ENCODE data around the gene TMEM79. TPM values are rescaled to one million over a fixed set of nuclear protein-coding genes. Genes with fewer than 3 reads are reported as not detected.

Gene TMEM79
- total and polyA plus RNA-seq, 3 donors from 2014 or later, result 4.6 to 5.3 (median 5.3) TPM

DNA sequence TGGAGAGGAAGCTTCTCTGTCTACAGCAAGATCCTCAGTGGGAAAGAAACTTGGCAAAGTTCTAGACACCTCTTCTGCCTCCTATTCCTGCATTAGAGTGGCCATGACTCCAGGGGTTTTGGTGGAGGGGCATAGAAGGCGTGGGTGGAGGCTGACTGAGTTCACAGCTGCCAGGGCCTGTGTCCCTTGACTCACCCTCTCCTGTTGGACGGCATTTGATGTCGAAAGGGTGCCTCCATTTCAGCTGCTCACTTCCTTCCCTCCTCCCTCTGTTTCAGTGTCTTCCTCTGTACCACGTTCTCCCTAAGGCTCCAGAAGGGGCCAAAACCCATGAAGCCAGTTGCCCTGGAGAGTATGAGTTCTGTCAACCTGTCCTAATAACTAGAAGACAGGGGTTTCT lies 632 bp downstream of the TMEM79 start:
- TF ChIP-seq, protein P1, sequence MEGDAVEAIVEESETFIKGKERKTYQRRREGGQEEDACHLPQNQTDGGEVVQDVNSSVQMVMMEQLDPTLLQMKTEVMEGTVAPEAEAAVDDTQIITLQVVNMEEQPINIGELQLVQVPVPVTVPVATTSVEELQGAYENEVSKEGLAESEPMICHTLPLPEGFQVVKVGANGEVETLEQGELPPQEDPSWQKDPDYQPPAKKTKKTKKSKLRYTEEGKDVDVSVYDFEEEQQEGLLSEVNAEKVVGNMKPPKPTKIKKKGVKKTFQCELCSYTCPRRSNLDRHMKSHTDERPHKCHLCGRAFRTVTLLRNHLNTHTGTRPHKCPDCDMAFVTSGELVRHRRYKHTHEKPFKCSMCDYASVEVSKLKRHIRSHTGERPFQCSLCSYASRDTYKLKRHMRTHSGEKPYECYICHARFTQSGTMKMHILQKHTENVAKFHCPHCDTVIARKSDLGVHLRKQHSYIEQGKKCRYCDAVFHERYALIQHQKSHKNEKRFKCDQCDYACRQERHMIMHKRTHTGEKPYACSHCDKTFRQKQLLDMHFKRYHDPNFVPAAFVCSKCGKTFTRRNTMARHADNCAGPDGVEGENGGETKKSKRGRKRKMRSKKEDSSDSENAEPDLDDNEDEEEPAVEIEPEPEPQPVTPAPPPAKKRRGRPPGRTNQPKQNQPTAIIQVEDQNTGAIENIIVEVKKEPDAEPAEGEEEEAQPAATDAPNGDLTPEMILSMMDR (IDR thresholded peaks at IDR 0.05), result no peak
- no peak for TF ChIP-seq POLR2A (IDR thresholded peaks at IDR 0.05)
- Histone ChIP-seq H3K27ac (no peak overlapping the region), H3K36me3 (ENCODE audit: low read depth, missing control alignments) (no peaks in the 10 kb centered on the region), H3K9me3 (no peaks in the 10 kb centered on the region), H3K4me3 (no peak overlapping the region), H3K27me3 (no peaks in the 10 kb centered on the region), H3K4me1 (peaks cover 20% of the 10 kb centered on the region)
- DNase-seq, result no peak
- intact Hi-C loops (cut with DNase I; ENCODE audit: low total_unique reads), result no loop called here
- WGBS, 2 donors, result 85% methylated on average over 4 of the region's 4 CpGs

DNA sequence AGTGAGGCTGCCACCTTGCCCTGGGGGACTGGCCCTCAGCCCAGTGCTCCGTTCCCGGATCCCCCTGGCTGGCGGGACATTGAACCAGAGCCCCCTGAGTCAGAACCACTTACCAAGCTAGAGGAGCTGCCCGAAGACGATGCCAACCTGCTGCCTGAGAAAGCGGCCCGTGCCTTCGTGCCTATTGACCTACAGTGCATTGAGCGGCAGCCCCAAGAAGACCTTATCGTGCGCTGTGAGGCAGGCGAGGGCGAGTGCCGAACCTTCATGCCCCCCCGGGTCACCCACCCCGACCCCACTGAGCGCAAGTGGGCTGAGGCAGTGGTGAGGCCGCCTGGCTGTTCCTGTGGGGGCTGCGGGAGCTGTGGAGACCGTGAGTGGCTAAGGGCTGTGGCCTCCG lies 1.3 kb downstream of the TMEM79 start:
- TF ChIP-seq, protein P1 (IDR thresholded peaks at IDR 0.05), result no peak
- no peak for TF ChIP-seq POLR2A (IDR thresholded peaks at IDR 0.05)
- Histone ChIP-seq H3K27ac (no peak overlapping the region), H3K4me3 (no peak overlapping the region), H3K4me1 (peaks cover 20% of the 10 kb centered on the region), H3K9me3 (no peaks in the 10 kb centered on the region), H3K27me3 (no peaks in the 10 kb centered on the region), H3K36me3 (ENCODE audit: low read depth, missing control alignments) (no peaks in the 10 kb centered on the region)
- 70 to 92% methylated on average over 5 to 21 of the region's 21 CpGs for WGBS, 2 donors
- intact Hi-C loops (cut with DNase I; ENCODE audit: low total_unique reads), result no loop called here
- DNase-seq, result no peak

DNA sequence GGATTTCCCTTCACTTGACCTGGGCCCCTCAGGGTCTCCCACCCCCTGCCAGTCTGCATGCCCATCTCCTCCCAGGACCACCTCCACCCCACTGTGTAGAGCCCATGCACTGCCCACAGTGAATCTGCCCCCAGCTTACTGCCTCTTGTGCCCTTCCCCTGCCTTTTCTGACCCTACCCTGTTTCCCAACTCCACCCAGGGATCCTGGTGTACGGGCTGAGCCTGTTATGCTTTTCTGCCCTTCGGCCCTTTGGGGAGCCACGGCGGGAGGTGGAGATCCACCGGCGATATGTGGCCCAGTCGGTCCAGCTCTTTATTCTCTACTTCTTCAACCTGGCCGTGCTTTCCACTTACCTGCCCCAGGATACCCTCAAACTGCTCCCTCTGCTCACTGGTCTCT lies 1.9 kb downstream of the TMEM79 start:
- DNase-seq, result no peak
- Histone ChIP-seq H3K4me3 (no peak overlapping the region), H3K36me3 (ENCODE audit: low read depth, missing control alignments) (no peaks in the 10 kb centered on the region), H3K4me1 (peaks cover 18% of the 10 kb centered on the region), H3K27ac (no peak overlapping the region), H3K9me3 (no peaks in the 10 kb centered on the region), H3K27me3 (no peaks in the 10 kb centered on the region)
- 94 to 96% methylated on average over 8 of the region's 8 CpGs for WGBS, 2 donors
- intact Hi-C loops (cut with DNase I; ENCODE audit: low total_unique reads), result no loop called here
- no peak for TF ChIP-seq POLR2A (IDR thresholded peaks at IDR 0.05)
- TF ChIP-seq, protein P1 (IDR thresholded peaks at IDR 0.05), result no peak

DNA sequence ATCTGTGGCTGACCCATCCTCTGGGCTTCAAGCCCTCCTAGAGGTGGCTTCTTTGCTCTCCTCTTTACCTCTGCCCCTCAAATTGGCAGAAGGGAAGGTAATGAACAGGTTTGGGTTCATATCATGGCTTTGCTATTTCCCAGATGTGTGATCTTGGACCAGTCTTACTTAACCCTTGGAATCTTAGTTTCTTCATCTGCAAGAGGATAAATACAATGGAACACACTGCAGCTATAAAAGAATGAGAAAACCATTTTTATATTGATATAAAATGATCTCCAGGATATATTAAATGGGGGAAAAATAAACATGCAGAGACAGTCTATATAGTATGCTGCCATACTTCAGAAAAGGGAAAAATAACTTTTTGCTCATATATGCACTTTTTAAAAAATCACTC lies 5.7 kb downstream of the TMEM79 start:
- TF ChIP-seq, protein P1 (IDR thresholded peaks at IDR 0.05), result no peak
- Histone ChIP-seq H3K4me3 (no peak overlapping the region), H3K9me3 (no peaks in the 10 kb centered on the region), H3K27ac (no peak overlapping the region), H3K4me1 (peaks cover 4% of the 10 kb centered on the region), H3K27me3 (no peaks in the 10 kb centered on the region), H3K36me3 (ENCODE audit: low read depth, missing control alignments) (no peaks in the 10 kb centered on the region)
- intact Hi-C loops (cut with DNase I; ENCODE audit: low total_unique reads), result no loop called here
- DNase-seq, result no peak

DNA sequence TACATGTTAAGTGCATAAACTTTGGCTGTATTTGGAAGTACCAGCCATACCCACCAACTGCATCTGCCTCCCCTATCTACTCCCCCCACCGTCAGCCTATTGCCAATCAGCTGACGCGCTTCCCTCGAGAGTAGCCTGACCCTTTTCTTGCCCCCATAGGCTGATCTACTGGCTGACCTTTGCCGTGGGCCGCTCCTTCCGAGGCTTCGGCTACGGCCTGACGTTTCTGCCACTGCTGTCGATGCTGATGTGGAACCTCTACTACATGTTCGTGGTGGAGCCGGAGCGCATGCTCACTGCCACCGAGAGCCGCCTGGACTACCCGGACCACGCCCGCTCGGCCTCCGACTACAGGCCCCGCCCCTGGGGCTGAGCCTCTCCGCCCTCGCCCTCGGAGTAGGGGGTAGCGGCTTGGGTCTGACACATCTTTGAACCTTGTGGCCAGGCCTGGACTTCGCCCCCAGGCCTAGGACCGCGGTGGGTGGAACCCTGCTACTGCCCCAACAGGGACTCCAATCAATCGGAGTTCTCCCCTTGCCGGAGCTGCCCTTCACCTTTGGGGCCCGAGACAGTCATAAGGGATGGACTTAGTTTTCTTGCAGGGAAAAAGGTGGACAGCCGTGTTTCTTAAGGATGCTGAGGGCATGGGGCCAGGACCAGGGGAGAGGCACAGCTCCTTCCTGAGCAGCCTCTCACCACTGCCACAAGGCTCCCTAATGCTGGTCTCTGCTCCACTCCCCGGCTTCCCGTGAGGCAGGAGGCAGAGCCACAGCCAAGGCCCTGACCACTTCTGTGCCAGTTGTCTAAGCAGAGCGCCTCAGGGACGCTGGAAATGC lies 7.3 kb downstream of the TMEM79 start:
- Histone ChIP-seq H3K27ac (peak overlapping the region; percentile 16 to 75), H3K9me3 (no peaks in the 10 kb centered on the region), H3K27me3 (no peaks in the 10 kb centered on the region), H3K36me3 (ENCODE audit: low read depth, missing control alignments) (no peaks in the 10 kb centered on the region), H3K4me3 (peak overlapping the region; percentile 44 to 52), H3K4me1 (peaks cover 4% of the 10 kb centered on the region)
- TF ChIP-seq, protein P1 (IDR thresholded peaks at IDR 0.05), result no peak
- no peak for TF ChIP-seq POLR2A (IDR thresholded peaks at IDR 0.05)
- peak; percentile 91 for DNase-seq
- intact Hi-C loops (cut with DNase I; ENCODE audit: low total_unique reads), result no loop called here
- 11% methylated on average over 21 to 37 of the region's 37 CpGs for WGBS, 2 donors

All from testis (tissue), 3 donors.